Hepatocyte (in vitro differentiated cells): ENCODE measurements around the gene CTNNA3.

Source experiments
- CTCF ChIP-seq: fragments of 200-600 bp; sonication (generic); IDR thresholded peaks from 2 replicates; pipeline ENCODE4 v1.5.1; 2016; ENCODE audit warnings: antibody characterized with exemption, mild to moderate bottlenecking; ENCODE audit not compliant: poor library complexity
- EZH2 ChIP-seq: fragments of 200-600 bp; sonication (generic); IDR thresholded peaks from 2 replicates; pipeline ENCODE4 v1.6.1; 2016; ENCODE audit warnings: antibody characterized with exemption, mild to moderate bottlenecking, borderline replicate concordance
- EZH2phosphoT487 ChIP-seq: fragments of 200-600 bp; sonication (generic); IDR thresholded peaks from one replicate; pipeline ENCODE4 v1.6.1; 2018; ENCODE audit warnings: antibody characterized with exemption, mild to moderate bottlenecking, low read depth, moderate library complexity; ENCODE audit not compliant: unreplicated experiment, severe bottlenecking

- TF ChIP-seq CTCF (no peak), EZH2phosphoT487 (no peak), EZH2 (no peak)
These were observed 1624.1 kb downstream of the CTNNA3 start for GRCh38 chr10:66071907-66072306.
